Measurements from ENCODE around the gene UNC5A. TPM values are rescaled to one million over a fixed set of nuclear protein-coding genes. Genes with fewer than 3 reads are reported as not detected.

Gene UNC5A
- total RNA-seq, 1 experiment from 2014 or later, result 10.1 TPM

- H3K4me1 ChIP-seq (ENCODE audit: control insufficient read depth in 1 of 2, insufficient read depth in 2 of 2, low read length in 2 of 2), result peaks cover 3 to 21% of the 10 kb centered on the region in 2 experiments; a peak in 2 of 4 replicates
- CTCF ChIA-PET, result no interaction called here
- H4K20me1 ChIP-seq (ENCODE audit: insufficient read depth), result no peaks in the 10 kb centered on the region
- no peak overlapping the region for H2AFZ ChIP-seq (ENCODE audit: low read depth, low read length, poor library complexity, severe bottlenecking)
- RAD21 ChIA-PET (ENCODE audit: low non-redundant PET in 1 of 2, low total read pairs in 2 of 2, uncharacterized antibody in 2 of 2, unreplicated experiment in 2 of 2), result no interaction called here
- H3K9me3 ChIP-seq (ENCODE audit: control insufficient read depth in 1 of 2, insufficient read depth in 1 of 2, low read depth in 1 of 2, low read length in 2 of 2), result no peaks in the 10 kb centered on the region
- no peak overlapping the region for H3K27ac ChIP-seq (ENCODE audit: low read depth, low read length)
- H3K9ac ChIP-seq (ENCODE audit: low read length), result no peak overlapping the region
- POLR2A ChIA-PET, result no interaction called here
- H3K27me3 ChIP-seq (ENCODE audit: insufficient read depth, low read length), result peaks cover 9% of the 10 kb centered on the region; the same call in 1 of the 2 replicates
- intact Hi-C loops (cut with micrococcal nuclease), result no loop called here
- H3K36me3 ChIP-seq (ENCODE audit: control insufficient read depth in 1 of 2, insufficient read depth in 2 of 2, low read length in 2 of 2), result no peaks in the 10 kb centered on the region
- BruUV-seq (replicated peaks), result no TSS peak
- no peak overlapping the region for H3K4me3 ChIP-seq (replicated peaks in 1 of 2; ENCODE audit: low read depth in 1 of 2, low read length in 2 of 2)
- no peak for TF ChIP-seq SIN3A (IDR thresholded peaks at IDR 0.05; ENCODE audit: low read depth)
- no peak for TF ChIP-seq ZFX (IDR thresholded peaks at IDR 0.05)
- H3K9me2 ChIP-seq (ENCODE audit: insufficient read depth), result no peaks in the 10 kb centered on the region
- no peak overlapping the region for H3K4me2 ChIP-seq (ENCODE audit: low read length)
- ATAC-seq (no peak), DNase-seq (ENCODE audit: low read depth, low spot score) (no peak)
- no peaks in the 10 kb centered on the region for H3K79me2 ChIP-seq (ENCODE audit: insufficient read depth, low read length)
These were observed 15.8 kb upstream of the UNC5A start for GRCh38 chr5:176794509-176794908.

- intact Hi-C loops (cut with micrococcal nuclease), result no loop called here
- H3K4me2 ChIP-seq (ENCODE audit: low read length), result no peak overlapping the region
- no peaks in the 10 kb centered on the region for H3K79me2 ChIP-seq (ENCODE audit: insufficient read depth, low read length)
- H3K27ac ChIP-seq (ENCODE audit: low read depth, low read length), result no peak overlapping the region
- no peak for ATAC-seq
- no peak overlapping the region for H2AFZ ChIP-seq (ENCODE audit: low read depth, low read length, poor library complexity, severe bottlenecking)
- H4K20me1 ChIP-seq (ENCODE audit: insufficient read depth), result no peaks in the 10 kb centered on the region
- DNase-seq (ENCODE audit: low read depth, low spot score), result no peak
- H3K27me3 ChIP-seq (ENCODE audit: insufficient read depth, low read length), result peaks cover 9% of the 10 kb centered on the region; the same call in 1 of the 2 replicates
- no peaks in the 10 kb centered on the region for H3K36me3 ChIP-seq (ENCODE audit: control insufficient read depth in 1 of 2, insufficient read depth in 2 of 2, low read length in 2 of 2)
- no peaks in the 10 kb centered on the region for H3K9me3 ChIP-seq (ENCODE audit: control insufficient read depth in 1 of 2, insufficient read depth in 1 of 2, low read depth in 1 of 2, low read length in 2 of 2)
- no peaks in the 10 kb centered on the region for H3K9me2 ChIP-seq (ENCODE audit: insufficient read depth)
- no peak overlapping the region for H3K4me3 ChIP-seq (replicated peaks in 1 of 2; ENCODE audit: low read depth in 1 of 2, low read length in 2 of 2)
- H3K9ac ChIP-seq (ENCODE audit: low read length), result no peak overlapping the region
- BruUV-seq (replicated peaks), result no TSS peak
- RAD21 ChIA-PET (ENCODE audit: low non-redundant PET in 1 of 2, low total read pairs in 2 of 2, uncharacterized antibody in 2 of 2, unreplicated experiment in 2 of 2), result no interaction called here
- CTCF ChIA-PET, result no interaction called here
- H3K4me1 ChIP-seq (ENCODE audit: control insufficient read depth in 1 of 2, insufficient read depth in 2 of 2, low read length in 2 of 2), result peaks cover 0 to 8% of the 10 kb centered on the region in 2 experiments; a peak in 1 of 4 replicates
- POLR2A ChIA-PET, result no interaction called here
- TF ChIP-seq CBX3 (IDR thresholded peaks at IDR 0.05; ENCODE audit: low read depth) (no peak), EZH2 (IDR thresholded peaks at IDR 0.05) (no peak), ZNF274 (IDR thresholded peaks at IDR 0.05; ENCODE audit: low read depth, low read length) (no peak), CTCF (IDR thresholded peaks at IDR 0.05 in 2 of 3, conservative IDR thresholded peaks at IDR 0.05 in 1 of 3; ENCODE audit: borderline replicate concordance in 1 of 3, insufficient read depth in 1 of 3, low read depth in 2 of 3, low read length in 2 of 3) (no peak), POLR2A (IDR thresholded peaks at IDR 0.05; ENCODE audit: borderline replicate concordance, extremely low read depth, insufficient read depth, insufficient read length) (no peak), ZBTB33 (IDR thresholded peaks at IDR 0.05; ENCODE audit: extremely low read depth, insufficient replicate concordance, low read length) (no peak), YY1 (IDR thresholded peaks at IDR 0.05; ENCODE audit: extremely low read depth, insufficient replicate concordance, low read depth, low read length) (no peak), SP1 (IDR thresholded peaks at IDR 0.05; ENCODE audit: low read depth) (no peak), REST (IDR thresholded peaks at IDR 0.05; ENCODE audit: low read depth) (no peak), FOSL1 (IDR thresholded peaks at IDR 0.05; ENCODE audit: low read depth) (no peak), EZH2phosphoT487 (IDR thresholded peaks at IDR 0.05; ENCODE audit: borderline replicate concordance) (no peak), SIN3A (IDR thresholded peaks at IDR 0.05; ENCODE audit: low read depth) (no peak)
These were observed 13.9 kb upstream of the UNC5A start for GRCh38 chr5:176796411-176796810.
